Neural cell (in vitro differentiated cells): ENCODE measurements around the gene YWHAE. TPM values are rescaled to one million over a fixed set of nuclear protein-coding genes. Genes with fewer than 3 reads are reported as not detected.

ENCODE experiments used
- H2AFZ ChIP-seq: fragments of 200-600, 300-800 bp; sonication (generic), shearing (Covaris generic); 2 replicates; pipeline ENCODE4 v1.6.0; 2014; ENCODE audit warnings: low read depth, mild to moderate bottlenecking, antibody characterized with exemption, low read length, moderate library complexity
- H3F3A ChIP-seq: fragments of 200-600 bp; shearing (Covaris generic); 2 replicates; pipeline ENCODE4 v1.6.1; 2016; ENCODE audit warnings: mild to moderate bottlenecking, moderate library complexity, mixed read lengths, antibody characterized with exemption, low read length; ENCODE audit not compliant: insufficient read depth, poor library complexity, severe bottlenecking
- H3K27ac ChIP-seq: fragments of 200-600, 300-800 bp; sonication (generic), shearing (Covaris generic); 2 replicates; pipeline ENCODE4 v1.5.1; 2014; ENCODE audit warnings: mild to moderate bottlenecking, low read length, moderate library complexity
- H3K27me3 ChIP-seq: fragments of 300-800, 200-600 bp; sonication (generic), shearing (Covaris generic); 2 replicates; pipeline ENCODE4 v1.6.0; 2014; ENCODE audit warnings: mild to moderate bottlenecking, low read depth, low read length, moderate library complexity; ENCODE audit not compliant: insufficient read depth
- H3K36me3 ChIP-seq: fragments of 300-800, 200-600 bp; sonication (generic), shearing (Covaris generic); 2 replicates; pipeline ENCODE4 v1.5.1; 2014; ENCODE audit warnings: mild to moderate bottlenecking, antibody characterized with exemption, low read length, moderate library complexity; ENCODE audit not compliant: insufficient read depth
- H3K4me2 ChIP-seq: fragments of 300-800, 200-600 bp; sonication (generic), shearing (Covaris generic); 2 replicates; pipeline ENCODE4 v1.6.0; 2014; ENCODE audit warnings: mild to moderate bottlenecking, low read length
- H3K4me3 ChIP-seq: fragments of 300-800, 200-600 bp; sonication (generic), shearing (Covaris generic); 2 replicates; pipeline ENCODE4 v1.5.1; 2014; ENCODE audit warnings: mild to moderate bottlenecking, low read length, moderate library complexity
- H3K79me2 ChIP-seq: fragments of 200-600 bp; shearing (Covaris generic); replicated peaks from 2 replicates; pipeline ENCODE4 v1.6.0; 2014; ENCODE audit warnings: mild to moderate bottlenecking, low read length, moderate library complexity; ENCODE audit not compliant: insufficient read depth
- H3K9ac ChIP-seq: fragments of 300-800, 200-600 bp; sonication (generic), shearing (Covaris generic); 2 replicates; pipeline ENCODE4 v1.6.1; 2016; ENCODE audit warnings: mild to moderate bottlenecking, low read length, mixed read lengths
- H3K9me2 ChIP-seq: fragments of 200-600 bp; shearing (Covaris generic); 2 replicates; pipeline ENCODE4 v1.6.1; 2016; ENCODE audit warnings: mild to moderate bottlenecking, low read length, mixed read lengths; ENCODE audit not compliant: insufficient read depth
- H3K9me3 ChIP-seq: fragments of 200-600, 300-800 bp; sonication (generic), shearing (Covaris generic); 2 replicates; pipeline ENCODE4 v1.6.1; 2016; ENCODE audit warnings: mild to moderate bottlenecking, mixed run types, low read length, moderate library complexity, mixed read lengths
- H4K20me1 ChIP-seq: fragments of 200-600 bp; shearing (Covaris generic); 2 replicates; pipeline ENCODE4 v1.6.1; 2016; ENCODE audit warnings: mild to moderate bottlenecking, mixed run types; ENCODE audit not compliant: insufficient read depth
- EP300 ChIP-seq: fragments of 450-650 bp; conservative IDR thresholded peaks from 2 replicates; pipeline ENCODE4 v1.6.1; 2014; ENCODE audit warnings: antibody characterized with exemption, mild to moderate bottlenecking, moderate library complexity; ENCODE audit not compliant: poor library complexity, severe bottlenecking
- EZH2 ChIP-seq: fragments of 200-600, 300-800 bp; shearing (Covaris generic), sonication (generic); IDR thresholded peaks from 2 replicates; pipeline ENCODE4 v1.6.1; 2014; ENCODE audit warnings: antibody characterized with exemption, low read length, borderline replicate concordance, mild to moderate bottlenecking; ENCODE audit not compliant: insufficient read depth, poor library complexity, severe bottlenecking
- MXI1 ChIP-seq: fragments of 450-650 bp; conservative IDR thresholded peaks from 2 replicates; pipeline ENCODE4 v1.6.1; 2014; ENCODE audit warnings: antibody characterized with exemption, mild to moderate bottlenecking; ENCODE audit not compliant: poor library complexity, severe bottlenecking
- POLR2AphosphoS5 ChIP-seq: IDR thresholded peaks from 2 replicates; pipeline ENCODE4 v1.6.1; 2012
- RAD21 ChIP-seq: fragments of 450-650 bp; conservative IDR thresholded peaks from 2 replicates; pipeline ENCODE4 v1.6.1; 2014; ENCODE audit warnings: antibody characterized with exemption, mild to moderate bottlenecking, moderate library complexity
- REST ChIP-seq: IDR thresholded peaks from 2 replicates; pipeline ENCODE4 v1.6.1; 2012; ENCODE audit warnings: borderline replicate concordance
- SMC3 ChIP-seq: fragments of 450-650 bp; conservative IDR thresholded peaks from 2 replicates; pipeline ENCODE4 v1.6.1; 2014; ENCODE audit warnings: antibody characterized with exemption, mild to moderate bottlenecking, moderate library complexity; ENCODE audit not compliant: poor library complexity
- TAF1 ChIP-seq: IDR thresholded peaks from 2 replicates; pipeline ENCODE4 v1.6.1; 2012; ENCODE audit warnings: low read depth
- polyA plus RNA-seq: library from polyadenylated mRNA; depleted of rRNA; stranded (reverse); fragments of >200 nt; gene quantifications from 2 replicates; pipeline ENCODE4 v1.2.3, GENCODE V29; 2014
- TF ChIP-seq, protein P1 (sequence below): fragments of 450-650 bp; IDR thresholded peaks from 2 replicates; pipeline ENCODE4 v1.5.1; 2014; ENCODE audit warnings: antibody characterized with exemption, mild to moderate bottlenecking, moderate library complexity; ENCODE audit not compliant: poor library complexity, severe bottlenecking

Gene YWHAE
- polyA plus RNA-seq, 1 donor from 2014 or later: 594 TPM

DNA sequence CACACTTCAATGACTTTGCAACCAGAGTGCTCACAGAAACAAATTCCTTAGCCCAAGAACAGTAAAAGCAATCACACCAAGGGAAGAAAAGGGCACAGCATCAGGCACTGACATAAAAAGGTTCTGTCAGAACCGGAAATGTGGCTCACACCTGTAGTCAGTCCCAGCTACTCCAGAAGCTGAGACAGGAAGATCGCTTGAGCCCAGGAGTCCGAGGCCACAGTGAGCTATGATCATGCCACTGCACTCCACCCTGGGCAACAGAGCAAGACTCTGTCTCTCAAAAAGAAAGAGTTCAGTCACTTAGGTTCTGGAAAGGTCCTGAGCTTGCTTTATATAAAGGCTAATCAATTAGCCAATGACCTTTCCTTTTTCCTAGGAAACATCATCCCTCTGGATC is 22.7 kb downstream of the YWHAE start:
- H2AFZ ChIP-seq: no peak overlapping the region
- H3K9me2 ChIP-seq: no peaks in the 10 kb centered on the region
- H3K9me3 ChIP-seq: no peaks in the 10 kb centered on the region
- H4K20me1 ChIP-seq: peaks cover 92% of the 10 kb centered on the region
- H3K27me3 ChIP-seq: no peaks in the 10 kb centered on the region
- no peak overlapping the region for H3K4me2 ChIP-seq
- H3K9ac ChIP-seq: no peak overlapping the region
- no peak overlapping the region for H3K4me3 ChIP-seq
- H3K79me2 ChIP-seq: peaks cover 97% of the 10 kb centered on the region
- H3K27ac ChIP-seq: no peak overlapping the region
- TF ChIP-seq REST (no peak), RAD21 (no peak), SMC3 (no peak), EZH2 (no peak), MXI1 (no peak), POLR2AphosphoS5 (no peak), TAF1 (no peak), EP300 (no peak)
- TF ChIP-seq, protein P1, sequence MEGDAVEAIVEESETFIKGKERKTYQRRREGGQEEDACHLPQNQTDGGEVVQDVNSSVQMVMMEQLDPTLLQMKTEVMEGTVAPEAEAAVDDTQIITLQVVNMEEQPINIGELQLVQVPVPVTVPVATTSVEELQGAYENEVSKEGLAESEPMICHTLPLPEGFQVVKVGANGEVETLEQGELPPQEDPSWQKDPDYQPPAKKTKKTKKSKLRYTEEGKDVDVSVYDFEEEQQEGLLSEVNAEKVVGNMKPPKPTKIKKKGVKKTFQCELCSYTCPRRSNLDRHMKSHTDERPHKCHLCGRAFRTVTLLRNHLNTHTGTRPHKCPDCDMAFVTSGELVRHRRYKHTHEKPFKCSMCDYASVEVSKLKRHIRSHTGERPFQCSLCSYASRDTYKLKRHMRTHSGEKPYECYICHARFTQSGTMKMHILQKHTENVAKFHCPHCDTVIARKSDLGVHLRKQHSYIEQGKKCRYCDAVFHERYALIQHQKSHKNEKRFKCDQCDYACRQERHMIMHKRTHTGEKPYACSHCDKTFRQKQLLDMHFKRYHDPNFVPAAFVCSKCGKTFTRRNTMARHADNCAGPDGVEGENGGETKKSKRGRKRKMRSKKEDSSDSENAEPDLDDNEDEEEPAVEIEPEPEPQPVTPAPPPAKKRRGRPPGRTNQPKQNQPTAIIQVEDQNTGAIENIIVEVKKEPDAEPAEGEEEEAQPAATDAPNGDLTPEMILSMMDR: no peak
- H3F3A ChIP-seq: peaks cover 3% of the 10 kb centered on the region
- no peaks in the 10 kb centered on the region for H3K36me3 ChIP-seq

- no peak overlapping the region for H3K27ac ChIP-seq
- peaks cover 3% of the 10 kb centered on the region for H3F3A ChIP-seq
- peaks cover 96% of the 10 kb centered on the region for H4K20me1 ChIP-seq
- H3K79me2 ChIP-seq: peaks cover 98% of the 10 kb centered on the region
- no peaks in the 10 kb centered on the region for H3K27me3 ChIP-seq
- H3K4me3 ChIP-seq: no peak overlapping the region
- no peak overlapping the region for H3K4me2 ChIP-seq
- H3K9me3 ChIP-seq: no peaks in the 10 kb centered on the region
- H3K36me3 ChIP-seq: no peaks in the 10 kb centered on the region
- H2AFZ ChIP-seq: no peak overlapping the region
- TF ChIP-seq TAF1: no peak
- TF ChIP-seq RAD21: no peak
- no peak for TF ChIP-seq REST
- TF ChIP-seq, protein P1: no peak
- no peak for TF ChIP-seq SMC3
- TF ChIP-seq POLR2AphosphoS5: no peak
- no peak for TF ChIP-seq MXI1
- no peak overlapping the region for H3K9ac ChIP-seq
- no peaks in the 10 kb centered on the region for H3K9me2 ChIP-seq
Measured at GRCh38 chr17:1376061-1376460, 24.0 kb downstream of the YWHAE start.
